ENCODE measurements around the gene ZNF493. TPM values are rescaled to one million over a fixed set of nuclear protein-coding genes. Genes with fewer than 3 reads are reported as not detected.

The ZNF493 gene
- total RNA-seq, 4 donors from 2014 or later, result 30.2 to 41.9 (median 34.9) TPM

DNA sequence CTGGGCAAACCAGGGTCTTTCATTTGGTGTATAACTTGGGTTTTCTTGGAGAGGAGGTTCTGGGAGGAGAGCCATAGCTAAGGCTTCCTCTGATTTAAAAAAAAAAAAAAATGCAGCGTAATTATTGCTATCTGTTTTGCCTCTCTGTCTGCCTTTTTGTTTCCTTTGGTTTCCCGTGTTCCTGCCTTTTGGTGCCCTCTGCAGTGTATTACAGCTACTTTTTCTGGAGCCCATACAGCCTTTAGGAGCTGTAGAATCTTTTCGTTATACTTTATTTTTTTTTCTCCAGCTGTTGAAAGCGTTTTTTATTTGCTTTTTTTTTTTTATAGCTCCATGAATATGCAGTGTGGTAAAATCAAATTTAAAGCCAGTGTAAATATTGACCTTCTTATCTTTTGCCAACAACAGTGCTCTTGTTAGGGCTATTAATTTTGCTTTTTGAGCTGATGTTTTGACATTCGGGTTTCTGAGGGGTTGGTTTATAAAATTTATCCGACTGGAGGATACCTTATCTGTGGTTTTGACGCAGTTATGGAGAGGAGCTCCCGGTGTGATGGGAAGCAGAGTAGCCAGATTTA is 38.1 kb downstream of the ZNF493 start:
- TF ChIP-seq, protein P1, sequence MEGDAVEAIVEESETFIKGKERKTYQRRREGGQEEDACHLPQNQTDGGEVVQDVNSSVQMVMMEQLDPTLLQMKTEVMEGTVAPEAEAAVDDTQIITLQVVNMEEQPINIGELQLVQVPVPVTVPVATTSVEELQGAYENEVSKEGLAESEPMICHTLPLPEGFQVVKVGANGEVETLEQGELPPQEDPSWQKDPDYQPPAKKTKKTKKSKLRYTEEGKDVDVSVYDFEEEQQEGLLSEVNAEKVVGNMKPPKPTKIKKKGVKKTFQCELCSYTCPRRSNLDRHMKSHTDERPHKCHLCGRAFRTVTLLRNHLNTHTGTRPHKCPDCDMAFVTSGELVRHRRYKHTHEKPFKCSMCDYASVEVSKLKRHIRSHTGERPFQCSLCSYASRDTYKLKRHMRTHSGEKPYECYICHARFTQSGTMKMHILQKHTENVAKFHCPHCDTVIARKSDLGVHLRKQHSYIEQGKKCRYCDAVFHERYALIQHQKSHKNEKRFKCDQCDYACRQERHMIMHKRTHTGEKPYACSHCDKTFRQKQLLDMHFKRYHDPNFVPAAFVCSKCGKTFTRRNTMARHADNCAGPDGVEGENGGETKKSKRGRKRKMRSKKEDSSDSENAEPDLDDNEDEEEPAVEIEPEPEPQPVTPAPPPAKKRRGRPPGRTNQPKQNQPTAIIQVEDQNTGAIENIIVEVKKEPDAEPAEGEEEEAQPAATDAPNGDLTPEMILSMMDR (IDR thresholded peaks at IDR 0.05; ENCODE audit: low read depth), result no peak

DNA sequence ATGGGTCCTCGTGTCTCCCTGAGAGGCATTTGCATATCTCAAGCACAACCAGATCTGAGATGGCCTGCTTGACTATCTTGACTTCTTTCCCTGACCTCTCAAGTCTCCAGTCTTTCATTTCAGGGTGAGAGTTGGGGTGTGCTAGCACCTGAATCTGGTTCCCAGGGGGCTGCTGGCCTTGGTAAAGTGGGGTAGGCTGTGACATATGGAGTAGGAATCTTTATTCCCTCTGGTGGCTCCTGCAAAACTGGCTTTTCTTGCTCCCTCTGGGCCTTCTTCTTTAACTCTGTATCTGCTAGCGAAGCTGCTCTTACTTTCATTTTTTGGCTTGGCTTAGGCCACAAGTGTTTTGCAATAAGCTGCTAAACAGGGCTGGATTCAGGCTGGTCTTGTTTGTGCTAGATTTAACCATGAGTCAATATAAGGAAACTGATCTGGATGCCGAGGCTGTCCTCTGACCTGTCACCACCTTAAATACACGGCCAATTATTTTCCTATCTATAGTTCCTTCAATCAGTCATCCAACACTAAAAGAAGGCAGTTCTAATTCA is 42.3 kb downstream of the ZNF493 start:
- TF ChIP-seq, protein P1 (IDR thresholded peaks at IDR 0.05; ENCODE audit: low read depth), result no peak

DNA sequence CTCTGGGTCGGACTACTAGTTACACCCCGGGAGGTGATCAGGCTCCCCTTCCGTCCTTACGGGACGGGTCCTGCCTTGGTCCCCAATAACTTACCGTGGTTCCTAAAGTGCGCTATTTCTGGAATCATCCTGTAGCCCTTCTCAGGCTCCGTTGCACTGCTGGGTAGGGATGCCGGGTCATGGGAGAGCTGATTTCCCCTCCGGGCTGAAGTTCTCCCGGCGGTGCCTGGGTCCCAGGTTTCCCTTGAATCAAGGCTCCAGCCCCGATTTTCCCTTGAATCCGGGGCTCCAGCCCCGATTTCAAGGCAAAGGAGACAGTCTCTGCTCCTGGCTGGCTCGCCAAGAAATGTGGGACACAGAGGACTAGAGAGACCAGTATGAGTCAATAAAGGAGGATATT is 43.4 kb downstream of the ZNF493 start:
- TF ChIP-seq, protein P1 (IDR thresholded peaks at IDR 0.05; ENCODE audit: low read depth), result no peak

DNA sequence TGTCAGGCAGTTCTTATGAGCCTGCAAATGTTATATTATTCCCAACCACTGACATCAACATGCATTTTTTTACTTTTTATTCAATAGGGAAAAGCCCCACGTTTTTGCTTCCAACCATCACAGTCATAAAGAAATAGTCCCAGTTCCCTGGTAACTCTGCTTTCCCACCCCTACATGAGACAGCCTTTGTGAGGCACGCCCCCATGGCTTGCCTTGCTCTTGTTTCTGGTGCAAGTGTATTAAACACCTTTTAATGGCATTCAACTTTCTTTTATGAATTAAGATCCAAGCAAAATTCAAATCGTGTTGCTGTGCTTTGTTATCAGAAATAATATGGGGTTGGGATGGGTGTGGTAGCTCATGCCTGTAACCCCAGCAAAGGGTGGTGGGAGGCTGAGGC is 54.3 kb downstream of the ZNF493 start:
- TF ChIP-seq, protein P1 (IDR thresholded peaks at IDR 0.05; ENCODE audit: low read depth), result no peak

DNA sequence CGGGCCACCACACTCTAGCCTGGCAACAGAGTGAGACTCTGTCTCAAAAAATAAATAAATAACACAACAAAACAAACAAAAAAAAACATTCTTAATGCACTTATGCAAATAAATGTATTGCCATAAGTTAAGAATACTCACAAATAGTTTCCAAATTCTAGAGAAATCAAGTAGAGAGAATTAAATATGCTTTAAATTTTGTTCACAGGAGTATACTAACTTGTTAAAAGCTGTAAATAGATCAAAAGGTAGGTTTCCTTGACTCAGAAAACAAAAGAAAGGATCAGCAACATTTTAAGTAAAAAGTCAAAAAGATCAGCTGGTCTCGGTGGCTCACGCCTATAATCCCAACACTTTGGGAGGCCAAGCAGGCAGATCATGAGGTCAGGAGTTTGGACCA is 58.0 kb downstream of the ZNF493 start:
- TF ChIP-seq, protein P1 (IDR thresholded peaks at IDR 0.05; ENCODE audit: low read depth), result no peak

DNA sequence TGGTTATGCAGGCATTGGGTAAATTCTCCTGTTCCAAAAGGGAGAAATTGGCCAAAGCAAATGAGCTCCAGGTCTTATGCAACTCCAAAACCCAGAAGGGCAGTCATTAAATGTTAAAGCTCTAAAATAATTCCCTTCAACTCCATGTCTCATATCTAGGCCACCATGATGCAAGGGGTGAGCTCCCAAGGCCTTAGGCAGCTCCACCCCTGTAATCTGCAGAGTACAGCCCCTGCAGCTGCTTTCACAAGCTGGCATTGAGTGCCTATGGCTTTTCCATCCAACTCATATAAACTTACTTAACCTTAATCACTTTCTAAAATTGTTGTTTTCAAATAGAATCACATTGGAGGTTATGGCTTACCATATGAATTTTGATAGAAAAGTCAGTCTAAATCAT is 63.8 kb downstream of the ZNF493 start:
- TF ChIP-seq, protein P1 (IDR thresholded peaks at IDR 0.05; ENCODE audit: low read depth), result no peak

DNA sequence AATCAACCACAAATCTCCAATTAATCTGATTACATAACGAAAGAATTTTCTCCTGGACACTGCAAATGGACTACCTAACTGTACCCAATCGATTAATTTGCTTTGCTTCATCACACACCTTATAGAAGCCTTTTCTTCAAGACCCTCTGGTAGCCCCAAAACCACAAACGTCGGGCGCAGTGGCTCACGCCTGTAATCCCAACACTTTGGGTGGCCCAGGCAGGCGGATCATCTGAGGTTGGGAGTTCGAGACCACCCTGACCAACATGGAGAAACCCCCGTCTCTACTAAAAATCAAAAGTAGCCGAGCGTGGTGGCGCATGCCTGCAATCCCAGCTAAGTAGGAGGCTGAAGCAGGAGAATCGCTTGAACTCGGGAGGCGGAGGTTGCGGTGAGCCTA is 65.6 kb downstream of the ZNF493 start:
- TF ChIP-seq, protein P1 (IDR thresholded peaks at IDR 0.05; ENCODE audit: low read depth), result no peak

Data from subcutaneous adipose tissue (tissue), 4 donors.